Measurements from ENCODE around the gene CYB5R4. TPM values are rescaled to one million over a fixed set of nuclear protein-coding genes. Genes with fewer than 3 reads are reported as not detected.

The CYB5R4 gene
- total and polyA plus RNA-seq, 2 of the 8 experiments (the other 6 are each of a cell fraction or from before 2014, with no cell fraction given) = 2.8 to 14.6 TPM

DNA sequence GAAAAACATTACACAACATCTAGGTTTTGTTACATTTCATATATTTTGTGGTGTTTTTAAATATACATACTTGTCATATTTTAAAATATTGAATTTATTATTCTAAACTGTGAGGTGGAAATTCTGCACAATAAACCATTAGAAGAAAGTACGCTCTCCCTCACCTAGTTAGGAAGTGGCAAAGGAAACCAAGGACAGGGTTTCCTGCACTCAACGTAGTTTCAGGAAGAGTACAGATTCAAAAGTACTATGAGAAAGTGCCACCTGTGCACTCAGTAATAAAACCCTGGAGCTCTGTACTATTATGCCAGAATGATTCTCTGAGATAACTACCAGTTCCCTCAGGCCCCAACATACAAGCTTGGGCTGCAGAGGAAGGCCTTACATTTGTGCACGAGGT lies 119.5 kb downstream of the CYB5R4 start:
- Histone ChIP-seq H3K23me2 (ENCODE audit: low read depth, low read length) (no peaks in the 10 kb centered on the region; the same call in 1 of the 2 replicates), H4K20me1 (replicated peaks in 1 of 2; ENCODE audit: control insufficient read depth in 1 of 2, insufficient read depth in 2 of 2, low read length in 2 of 2) (no peaks in the 10 kb centered on the region), H2AK5ac (ENCODE audit: low read depth, low read length) (no peak overlapping the region), H3K4me3 (ENCODE audit: extremely low read depth in 1 of 4, insufficient read depth in 2 of 4, low read depth in 3 of 4, low read length in 4 of 4) (no peak overlapping the region), H4K8ac (ENCODE audit: extremely low read depth, insufficient read depth, low read length) (no peak overlapping the region), H3K27ac (ENCODE audit: low read depth, low read length) (no peak overlapping the region), H2BK120ac (replicated peaks; ENCODE audit: low read depth, low read length) (no peak overlapping the region), H3K9me3 (ENCODE audit: insufficient read depth in 2 of 2, low read depth in 1 of 2, low read length in 1 of 2) (peaks cover 4 to 6% of the 10 kb centered on the region in 2 experiments; a peak in 2 of 4 replicates), H2BK15ac (ENCODE audit: low read length) (no peak overlapping the region), H2BK5ac (ENCODE audit: low read depth, low read length) (no peak overlapping the region), H3K18ac (ENCODE audit: extremely low read depth, low read length) (no peak overlapping the region), H3K23ac (ENCODE audit: insufficient read length) (no peak overlapping the region), H3K14ac (ENCODE audit: insufficient read length) (no peak overlapping the region), H3K79me2 (ENCODE audit: control insufficient read depth in 1 of 2, insufficient read depth in 2 of 2, low read length in 2 of 2) (no peaks in the 10 kb centered on the region), H3K56ac (replicated peaks; ENCODE audit: insufficient read length, low read depth, low read length) (no peak overlapping the region), H3K79me1 (ENCODE audit: low read depth, low read length) (no peaks in the 10 kb centered on the region), H4K91ac (replicated peaks; ENCODE audit: insufficient read length, low read length) (no peak overlapping the region), H4K5ac (ENCODE audit: insufficient read length, low read depth, low read length) (no peak overlapping the region), H2BK12ac (ENCODE audit: low read depth, low read length) (no peak overlapping the region), H3K4me2 (ENCODE audit: insufficient read depth in 1 of 2, low read depth in 2 of 2, low read length in 2 of 2) (no peak overlapping the region), H3K4me1 (replicated peaks in 1 of 4; ENCODE audit: control insufficient read depth in 3 of 4, insufficient read depth in 4 of 4, low read length in 3 of 4) (peaks cover 0 to 11% (median 3%) of the 10 kb centered on the region in 4 experiments; a peak in 3 of 7 replicates), H3K4ac (replicated peaks; ENCODE audit: insufficient read length, low read depth, low read length) (no peak overlapping the region), H2AFZ (ENCODE audit: low read length) (no peak overlapping the region; the same call in 1 of the 2 replicates), H3K36me3 (ENCODE audit: control insufficient read depth in 2 of 4, insufficient read depth in 4 of 4, low read length in 3 of 4) (peaks cover 0 to 4% (median 0%) of the 10 kb centered on the region in 4 experiments; a peak in 2 of 8 replicates), H2BK20ac (ENCODE audit: low read length) (no peak overlapping the region), H3K27me3 (replicated peaks in 1 of 4; ENCODE audit: control insufficient read depth in 3 of 4, extremely low read depth in 1 of 4, insufficient read depth in 3 of 4, low read length in 3 of 4) (no peaks in the 10 kb centered on the region), H3K9ac (replicated peaks in 1 of 4; ENCODE audit: extremely low read depth in 1 of 4, low read depth in 3 of 4, low read length in 3 of 4) (no peak overlapping the region)
- FAIRE-seq (no peak), DNase-seq (ENCODE audit: low read depth in 1 of 2, low spot score in 2 of 2) (no peak)
- POLR2A ChIA-PET (ENCODE audit: partially characterized antibody) = interaction anchor here (0.5 kb wide), 1 partner anchor 9 kb away, joined by 3 read pairs; no protein-coding TSS in a partner anchor
- CTCF ChIA-PET (ENCODE audit: partially characterized antibody) = no interaction called here
- 91% methylated on average over 3 of the region's 3 CpGs; no CpG with 5 or more reads in 1 of the 2 experiments for WGBS, 2 experiments (ENCODE audit: extremely low coverage in 1 of 2, insufficient coverage in 1 of 2, insufficient read length in 1 of 2, insufficient replicate concordance in 2 of 2, low coverage in 1 of 2, low lambda C conversion rate in 2 of 2, missing lambda C conversion rate in 1 of 2)
- no peak for TF ChIP-seq TCF12 (IDR thresholded peaks at IDR 0.05; ENCODE audit: low read depth, low read length)
- TF ChIP-seq TAF1 (IDR thresholded peaks at IDR 0.05; ENCODE audit: low read depth, low read length) = no peak
- no peak for TF ChIP-seq GABPA (IDR thresholded peaks at IDR 0.05; ENCODE audit: borderline replicate concordance, insufficient read depth, low read length)
- TF ChIP-seq KDM4A (IDR thresholded peaks at IDR 0.05; ENCODE audit: low read depth, low read length, severe bottlenecking) = no peak
